HG03060 (cell line): Measurements from ENCODE around the gene FNDC3B.

ENCODE experiments used
- ATAC-seq: cut with Tn5 transposase; IDR thresholded peaks from one replicate; pipeline ENCODE4 v1.9.1; 2021; ENCODE audit warnings: low read depth, moderate number of reproducible peaks; ENCODE audit not compliant: unreplicated experiment

The FNDC3B gene

GRCh38 chr3:172110127-172110779 lies 70.9 kb downstream of the FNDC3B start:
- no peak for ATAC-seq

- no peak for ATAC-seq
These were observed 71.8 kb downstream of the FNDC3B start for GRCh38 chr3:172111163-172111562.

GRCh38 chr3:172112078-172112733 lies 72.8 kb downstream of the FNDC3B start:
- ATAC-seq = no peak

- ATAC-seq = no peak
These were observed 73.3 kb downstream of the FNDC3B start for GRCh38 chr3:172112734-172113120.

GRCh38 chr3:172113710-172114109 lies 74.3 kb downstream of the FNDC3B start:
- no peak for ATAC-seq

GRCh38 chr3:172115059-172115458 lies 75.7 kb downstream of the FNDC3B start:
- ATAC-seq = no peak

GRCh38 chr3:172115787-172116186 lies 76.4 kb downstream of the FNDC3B start:
- ATAC-seq = no peak

GRCh38 chr3:172118019-172118418 lies 78.6 kb downstream of the FNDC3B start:
- ATAC-seq = no peak

GRCh38 chr3:172119266-172119969 lies 80.0 kb downstream of the FNDC3B start:
- ATAC-seq = no peak

- ATAC-seq = no peak
These were observed 81.5 kb downstream of the FNDC3B start for GRCh38 chr3:172120912-172121311.

- ATAC-seq = no peak
These were observed 82.6 kb downstream of the FNDC3B start for GRCh38 chr3:172121981-172122380.

GRCh38 chr3:172124271-172124670 lies 84.9 kb downstream of the FNDC3B start:
- ATAC-seq = no peak

- no peak for ATAC-seq
These were observed 85.7 kb downstream of the FNDC3B start for GRCh38 chr3:172125053-172125452.

GRCh38 chr3:172125963-172126457 lies 86.6 kb downstream of the FNDC3B start:
- ATAC-seq = no peak

- ATAC-seq = no peak
These were observed 87.4 kb downstream of the FNDC3B start for GRCh38 chr3:172126741-172127140.

GRCh38 chr3:172127141-172127540 lies 87.8 kb downstream of the FNDC3B start:
- no peak for ATAC-seq

GRCh38 chr3:172127929-172128580 lies 88.7 kb downstream of the FNDC3B start:
- ATAC-seq = no peak

GRCh38 chr3:172128858-172129257 lies 89.5 kb downstream of the FNDC3B start:
- no peak for ATAC-seq

- no peak for ATAC-seq
These were observed 90.1 kb downstream of the FNDC3B start for GRCh38 chr3:172129498-172129849.

GRCh38 chr3:172129850-172130716 lies 90.7 kb downstream of the FNDC3B start:
- ATAC-seq = no peak
